Stomach (tissue), 9 donors: ENCODE results near the gene ZNF813. TPM values are rescaled to one million over a fixed set of nuclear protein-coding genes. Genes with fewer than 3 reads are reported as not detected.
A peak's percentile ranks its signal among the peaks of the same experiment; 100 is the strongest.

Experiments used
- DNase-seq, 2 donors: peaks; one replicate each; pipeline versions ENCODE4 v3.0.0 to v3.0.0-alpha.2; 2013 to 2019
- H3K27ac ChIP-seq, 5 donors: fragments of 200-600 bp in 4 of 5; sonication (generic) in 4 of 5; one replicate each; pipeline ENCODE4 v1.5.1; 2013 to 2019; ENCODE audit warnings: mild to moderate bottlenecking in 1 of 5, moderate library complexity in 1 of 5
- H3K27me3 ChIP-seq, 3 donors: fragments of 200-600 bp; sonication (generic); one replicate each; pipeline ENCODE4 v1.5.1; 2017 to 2019; ENCODE audit warnings: mixed run types in 1 of 3
- H3K36me3 ChIP-seq, 4 donors: fragments of 200-600 bp; sonication (generic); 1 replicate in 3 of 4; 2 replicates in 1 of 4; pipeline ENCODE4 v1.5.1; 2016 to 2019
- H3K4me1 ChIP-seq, 4 donors: fragments of 200-600 bp; sonication (generic); one replicate each; pipeline ENCODE4 v1.5.1; 2016 to 2019
- H3K4me3 ChIP-seq, 4 donors: fragments of 200-600 bp; sonication (generic) in 3 of 4; one replicate each; pipeline ENCODE4 v1.5.1; 2016 to 2019; ENCODE audit warnings: mild to moderate bottlenecking in 1 of 4
- H3K9me3 ChIP-seq, 4 donors: fragments of 200-600 bp; sonication (generic); one replicate each; pipeline ENCODE4 v1.5.1; 2016 to 2019
- CTCF ChIP-seq, 7 experiments: fragments of 450-650 bp in 4 of 7; fragments of 200-600 bp in 3 of 7; sonication (generic) in 3 of 7; IDR thresholded peaks; one replicate each; pipeline ENCODE4 v1.5.1; 2016 to 2019; ENCODE audit warnings: antibody characterized with exemption in 7 of 7, control low read depth in 2 of 7, mild to moderate bottlenecking in 1 of 7
- EP300 ChIP-seq: sonication (generic); formaldehyde crosslinking; IDR thresholded peaks from one replicate; pipeline ENCODE4 v1.6.1; 2017; ENCODE audit warnings: antibody characterized with exemption
- POLR2A ChIP-seq, 4 donors: fragments of 450-650 bp; IDR thresholded peaks; one replicate each; pipeline ENCODE4 v1.6.1; 2016; ENCODE audit warnings: antibody characterized with exemption in 4 of 4, control low read depth in 2 of 4, mild to moderate bottlenecking in 1 of 4, moderate library complexity in 1 of 4
- POLR2AphosphoS5 ChIP-seq, 3 donors: sonication (generic); formaldehyde crosslinking; IDR thresholded peaks; one replicate each; pipeline ENCODE4 v1.6.1; 2016; ENCODE audit warnings: antibody characterized with exemption in 3 of 3
- WGBS, 5 donors: extraction: QIAGEN DNeasy Blood & Tissue Kit in 3 of 5; methylation state at CpG; one replicate each; pipeline versions ENCODE4 v1.1.5 to v1.1.7; 2013 to 2018; 5-methylcytosine and 5-hydroxymethylcytosine counted together
- intact Hi-C: fragments of 100-400 bp; cut with DNase I; formaldehyde crosslinking; loops from one replicate; pipeline ENCODE4 v1.15.1; 2023; ENCODE audit warnings: low total_unique reads
- polyA plus RNA-seq, 3 donors: library from polyadenylated mRNA; stranded (reverse); fragments of 200-250 nt; gene quantifications; one replicate each; pipeline ENCODE4 v1.2.3, GENCODE V29; 2013
- total RNA-seq, 5 donors: library from RNA; depleted of rRNA; stranded (reverse); fragments of >200 nt; gene quantifications; one replicate each; pipeline versions ENCODE4 v1.1.0 to v1.2.3, GENCODE V29; 2014 to 2016
- donor health status: healthy with polysubstance abuse.
- donor health status: Bipolar disorder and iron deficiency.
- donor health status: healthy.

Gene ZNF813
- total and polyA plus RNA-seq, 8 donors = 0.45 to 6.8 (median 1.6) TPM

- Histone ChIP-seq H3K9me3 (peaks cover 0 to 18% (median 5%) of the 10 kb centered on the region in 4 donors), H3K4me1 (no peaks in the 10 kb centered on the region), H3K27ac (peak overlapping the region in 1 of 5 donors; percentile 22), H3K27me3 (peaks cover 0 to 39% (median 0%) of the 10 kb centered on the region in 3 donors), H3K4me3 (no peak overlapping the region), H3K36me3 (no peaks in the 10 kb centered on the region)
- TF ChIP-seq POLR2A (IDR thresholded peaks at IDR 0.05) = no peak
- no peak for TF ChIP-seq CTCF (IDR thresholded peaks at IDR 0.05)
- no peak for TF ChIP-seq EP300
- TF ChIP-seq POLR2AphosphoS5 (IDR thresholded peaks at IDR 0.05) = no peak
- intact Hi-C loops = no loop called here
- DNase-seq = peak in 1 of 2 donors; percentile 35
- 39 to 47% (median 45%) methylated on average over 7 of the region's 7 CpGs for WGBS, 5 donors
These were observed 37.4 kb downstream of the ZNF813 start for GRCh38 chr19:53504885-53505284.

GRCh38 chr19:53506728-53507127, 39.2 kb downstream of the ZNF813 start:
- H3K36me3 ChIP-seq = no peaks in the 10 kb centered on the region
- DNase-seq = no peak
- H3K4me1 ChIP-seq = no peaks in the 10 kb centered on the region
- 61 to 76% (median 69%) methylated on average over 8 of the region's 8 CpGs for WGBS, 5 donors
- no peak overlapping the region for H3K4me3 ChIP-seq
- peaks cover 0 to 39% (median 0%) of the 10 kb centered on the region in 3 donors for H3K27me3 ChIP-seq
- TF ChIP-seq POLR2A (IDR thresholded peaks at IDR 0.05) = no peak
- no peak for TF ChIP-seq CTCF (IDR thresholded peaks at IDR 0.05)
- no peak for TF ChIP-seq POLR2AphosphoS5 (IDR thresholded peaks at IDR 0.05)
- intact Hi-C loops = no loop called here
- H3K9me3 ChIP-seq = peaks cover 0 to 4% (median 0%) of the 10 kb centered on the region in 4 donors
- no peak overlapping the region for H3K27ac ChIP-seq

DNA sequence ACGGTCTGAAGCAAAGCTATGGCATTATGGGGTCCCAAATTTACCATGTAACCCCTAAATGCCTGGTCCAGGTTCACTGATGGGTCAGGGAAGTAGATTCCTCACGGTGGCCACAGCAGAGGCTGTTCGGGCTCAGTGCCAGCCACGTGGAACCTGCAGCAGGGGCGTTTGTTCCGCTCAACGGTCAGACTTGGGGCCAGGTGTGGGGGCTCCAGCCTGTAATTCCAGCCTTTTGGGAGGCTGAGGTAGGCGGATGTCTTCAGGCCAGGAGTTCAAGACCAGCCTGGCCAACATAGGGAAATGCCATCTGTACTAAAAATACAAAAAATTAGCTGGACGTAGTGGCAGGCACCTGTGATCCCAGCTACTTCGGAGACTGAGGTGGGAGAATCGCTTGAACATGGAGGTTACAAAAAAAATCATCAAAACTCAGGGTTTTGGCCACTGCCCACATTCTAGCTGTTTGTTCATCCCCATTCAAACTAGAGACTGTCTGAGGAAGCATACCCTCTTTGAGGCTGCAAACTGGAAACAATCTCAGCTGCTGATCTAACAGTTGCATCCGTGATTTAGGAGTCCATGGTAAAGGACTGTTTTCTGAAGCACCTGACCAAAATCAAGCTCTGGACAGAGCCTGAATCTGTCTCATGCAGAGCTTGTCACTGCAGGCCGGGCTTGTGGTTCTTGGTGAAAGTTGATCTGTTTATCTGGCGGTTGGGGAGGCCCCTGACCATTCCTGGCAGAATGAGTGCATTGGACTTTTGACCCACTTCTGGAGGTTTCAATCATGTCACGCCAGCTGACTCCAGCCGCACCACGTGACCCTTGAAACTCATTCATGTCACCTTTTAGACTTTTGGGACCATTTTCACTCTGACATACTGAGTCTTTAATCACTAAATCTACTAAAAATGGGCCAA, 40.2 kb downstream of the ZNF813 start:
- WGBS, 5 donors = 57 to 65% (median 59%) methylated on average over 17 of the region's 17 CpGs
- Histone ChIP-seq H3K4me1 (no peaks in the 10 kb centered on the region), H3K36me3 (no peaks in the 10 kb centered on the region)

DNA sequence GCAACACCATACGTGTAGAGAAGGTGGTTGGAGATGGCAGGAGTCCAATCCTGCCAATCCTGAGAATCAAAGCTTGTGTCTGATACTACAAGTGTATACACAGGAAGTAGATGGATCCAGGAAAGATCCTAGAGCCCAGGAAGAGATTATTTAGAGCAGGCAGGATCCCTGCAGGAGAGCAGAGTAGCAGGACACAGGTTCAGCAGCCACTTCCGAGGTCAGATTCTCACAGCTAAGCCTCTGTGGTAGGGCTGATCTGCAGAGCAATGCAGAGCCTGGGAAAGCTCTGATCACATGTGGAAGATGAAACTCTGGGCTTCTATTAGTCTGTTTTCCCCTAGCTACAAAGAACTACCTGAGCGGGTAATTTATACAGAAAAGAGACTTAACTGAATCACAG, 41.9 kb downstream of the ZNF813 start:
- peaks cover 0 to 32% (median 0%) of the 10 kb centered on the region in 3 donors for H3K27me3 ChIP-seq
- no peak overlapping the region for H3K27ac ChIP-seq
- no peak for DNase-seq
- TF ChIP-seq POLR2AphosphoS5 (IDR thresholded peaks at IDR 0.05) = no peak
- no peak for TF ChIP-seq CTCF (IDR thresholded peaks at IDR 0.05)
- TF ChIP-seq POLR2A (IDR thresholded peaks at IDR 0.05) = no peak
- TF ChIP-seq EP300 = no peak
- H3K4me1 ChIP-seq = no peaks in the 10 kb centered on the region
- no peaks in the 10 kb centered on the region for H3K36me3 ChIP-seq
- no peaks in the 10 kb centered on the region for H3K9me3 ChIP-seq
- WGBS, 5 donors = 52 to 70% (median 56%) methylated on average over 3 of the region's 3 CpGs
- intact Hi-C loops = no loop called here
- no peak overlapping the region for H3K4me3 ChIP-seq

More for the DNA sequence above, 40.2 kb downstream of the ZNF813 start:
- intact Hi-C loops = no loop called here
- H3K9me3 ChIP-seq = peaks cover 0 to 3% (median 0%) of the 10 kb centered on the region in 4 donors
- peak in 1 of 2 donors; percentile 65 for DNase-seq
- no peak overlapping the region for H3K4me3 ChIP-seq
- H3K27me3 ChIP-seq = peaks cover 0 to 38% (median 0%) of the 10 kb centered on the region in 3 donors
- TF ChIP-seq CTCF (IDR thresholded peaks at IDR 0.05) (no peak), POLR2AphosphoS5 (IDR thresholded peaks at IDR 0.05) (no peak), POLR2A (IDR thresholded peaks at IDR 0.05) (no peak), EP300 (no peak)
- no peak overlapping the region for H3K27ac ChIP-seq
